ENCODE results near the gene HRC. TPM values are rescaled to one million over a fixed set of nuclear protein-coding genes. Genes with fewer than 3 reads are reported as not detected.

Gene HRC
- total RNA-seq, 1 donor from 2014 or later, result not detected

Other genes with a start within 250 kb of the HRC start
- gene DHDH, start 221.7 kb downstream of the HRC start, total RNA-seq, result not detected in 2 replicates
- 208 and 237 TPM in 2 replicates for gene BAX, start 200.5 kb downstream of the HRC start, total RNA-seq
- 2,985 and 5,472 TPM in 2 replicates for gene FTL, start 190.1 kb downstream of the HRC start, total RNA-seq
- 40.0 and 41.5 TPM in 2 replicates for gene GYS1, start 162.1 kb downstream of the HRC start, total RNA-seq
- 132 and 133 TPM in 2 replicates for gene RUVBL2, start 161.5 kb downstream of the HRC start, total RNA-seq
- gene LHB, start 138.3 kb downstream of the HRC start, total RNA-seq, result 0.76 TPM in 1 of 2 replicates, not detected in the other
- gene CGB3, start 131.1 kb downstream of the HRC start, total RNA-seq, result not detected in 2 replicates
- not detected in 2 replicates for gene CGB2, start 123.5 kb downstream of the HRC start, total RNA-seq
- gene CGB1, start 118.5 kb downstream of the HRC start, total RNA-seq, result not detected in 2 replicates
- not detected in 2 replicates for gene CGB5, start 111.5 kb downstream of the HRC start, total RNA-seq
- gene CGB8, start 106.3 kb downstream of the HRC start, total RNA-seq, result not detected in 2 replicates
- gene CGB7, start 97.6 kb downstream of the HRC start, total RNA-seq, result not detected in 2 replicates
- not detected in 2 replicates for gene NTF4, start 90.6 kb downstream of the HRC start, total RNA-seq
- gene KCNA7, start 82.7 kb downstream of the HRC start, total RNA-seq, result 0.06 TPM in 1 of 2 replicates, not detected in the other
- 156 and 289 TPM in 2 replicates for gene SNRNP70, start 69.9 kb downstream of the HRC start, total RNA-seq
- gene LIN7B, start 41.0 kb downstream of the HRC start, total RNA-seq, result 5.4 and 7.7 TPM in 2 replicates
- 1.9 and 3.3 TPM in 2 replicates for gene C19orf73, start 36.3 kb downstream of the HRC start, total RNA-seq
- 3.8 and 4.6 TPM in 2 replicates for gene PPFIA3, start 35.9 kb downstream of the HRC start, total RNA-seq
- 35.5 and 39.5 TPM in 2 replicates for gene TRPM4, start 2.4 kb upstream of the HRC start, total RNA-seq
- gene SLC6A16, start 169.8 kb upstream of the HRC start, total RNA-seq, result 1.3 and 2.3 TPM in 2 replicates
- not detected in 2 replicates for gene CD37, start 180.0 kb upstream of the HRC start, total RNA-seq
- gene TEAD2, start 207.0 kb upstream of the HRC start, total RNA-seq, result 55.2 and 58.0 TPM in 2 replicates
- 0.19 and 1.6 TPM in 2 replicates for gene DKKL1, start 208.5 kb upstream of the HRC start, total RNA-seq
- not detected in 2 replicates for gene KASH5, start 232.9 kb upstream of the HRC start, total RNA-seq